Measurements from ENCODE around the gene RXRA. TPM values are rescaled to one million over a fixed set of nuclear protein-coding genes. Genes with fewer than 3 reads are reported as not detected.

The RXRA gene
- total and polyA plus RNA-seq, 2 of the 13 experiments (the other 11 are each of a cell fraction or from before 2014, with no cell fraction given) = 18.9 to 29.2 TPM

DNA sequence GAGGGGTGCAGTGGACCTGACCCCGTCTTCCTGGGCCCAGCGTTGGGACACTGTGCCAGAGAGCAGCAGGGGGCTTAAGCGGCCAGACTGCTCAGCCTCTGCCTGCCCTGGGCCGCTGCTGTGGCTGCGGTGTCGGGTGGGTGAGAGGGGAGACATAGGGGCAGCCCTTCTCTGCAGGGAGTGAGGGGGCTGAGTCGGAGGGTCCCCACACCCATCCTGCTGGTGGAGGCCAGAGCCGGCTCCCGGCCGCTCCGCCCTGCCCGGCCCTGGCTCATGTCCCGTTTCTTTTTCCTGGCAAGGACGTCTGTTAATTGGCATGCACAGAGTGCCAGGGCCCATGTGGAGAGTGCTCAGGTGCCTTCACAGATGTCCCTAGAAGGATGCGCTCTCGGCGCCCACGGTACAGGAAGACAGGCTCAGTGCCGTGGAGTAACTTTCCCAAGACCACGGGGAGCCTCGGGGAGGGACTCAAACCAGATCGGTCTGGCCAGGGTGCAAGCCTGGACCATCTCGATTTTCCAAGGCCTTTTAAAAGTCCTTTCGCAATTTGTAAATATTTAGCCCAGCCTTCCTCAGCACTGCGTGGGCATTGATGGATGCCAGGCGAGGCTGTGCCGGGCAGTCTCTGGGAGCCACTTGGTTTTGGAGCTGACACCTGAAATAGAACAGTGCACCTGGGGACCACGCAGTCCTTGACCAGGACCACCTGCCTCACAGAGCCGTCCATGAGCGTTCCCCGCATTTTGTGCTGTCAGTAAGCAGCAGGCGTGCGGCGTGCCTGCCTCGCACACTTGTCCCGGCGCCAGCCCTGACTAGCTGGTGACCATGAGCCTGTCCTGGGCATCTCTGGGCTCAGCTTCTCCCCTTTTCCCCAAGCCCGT, 60.9 kb downstream of the RXRA start (continued):
- TF ChIP-seq ZNF644 (CRISPR knock-in tag; IDR thresholded peaks at IDR 0.05; ENCODE audit: low read depth) (no peak), ZNF775 (CRISPR knock-in tag; IDR thresholded peaks at IDR 0.05; ENCODE audit: borderline replicate concordance) (no peak), ZNF232 (CRISPR knock-in tag; IDR thresholded peaks at IDR 0.05; ENCODE audit: borderline replicate concordance) (no peak), KLF12 (CRISPR knock-in tag; IDR thresholded peaks at IDR 0.05; ENCODE audit: borderline replicate concordance) (no peak), AGO2 (optimal IDR thresholded peaks at IDR 0.05; ENCODE audit: low read depth, low read length) (peak; percentile 17), ZEB1 (IDR thresholded peaks at IDR 0.05; ENCODE audit: insufficient replicate concordance, low read depth) (no peak), MEIS1 (CRISPR knock-in tag; IDR thresholded peaks at IDR 0.05; ENCODE audit: borderline replicate concordance) (no peak), ZNF460 (CRISPR knock-in tag; IDR thresholded peaks at IDR 0.05; ENCODE audit: borderline replicate concordance) (no peak), NONO (IDR thresholded peaks at IDR 0.05) (no peak), NONO (CRISPR knock-in tag; conservative IDR thresholded peaks at IDR 0.05) (no peak), ZNF432 (CRISPR knock-in tag; IDR thresholded peaks at IDR 0.05; ENCODE audit: borderline replicate concordance) (no peak), ZNF180 (CRISPR knock-in tag; IDR thresholded peaks at IDR 0.05; ENCODE audit: borderline replicate concordance, low read depth) (no peak), YEATS2 (CRISPR knock-in tag; IDR thresholded peaks at IDR 0.05; ENCODE audit: borderline replicate concordance) (no peak), ZNF569 (CRISPR knock-in tag; IDR thresholded peaks at IDR 0.05; ENCODE audit: borderline replicate concordance) (no peak), ZBTB38 (CRISPR knock-in tag; IDR thresholded peaks at IDR 0.05) (peak; percentile 69; the same call in 1 of the 2 replicates), ZNF333 (CRISPR knock-in tag; IDR thresholded peaks at IDR 0.05; ENCODE audit: borderline replicate concordance) (no peak), ZNF326 (CRISPR knock-in tag; IDR thresholded peaks at IDR 0.05; ENCODE audit: borderline replicate concordance) (no peak), ZNF44 (CRISPR knock-in tag; IDR thresholded peaks at IDR 0.05) (no peak), ZNF143 (CRISPR knock-in tag; IDR thresholded peaks at IDR 0.05) (no peak), ZNF746 (CRISPR knock-in tag; IDR thresholded peaks at IDR 0.05) (no peak), PHB2 (IDR thresholded peaks at IDR 0.05; ENCODE audit: partially characterized antibody) (no peak)
- TF ChIP-seq, protein P1, sequence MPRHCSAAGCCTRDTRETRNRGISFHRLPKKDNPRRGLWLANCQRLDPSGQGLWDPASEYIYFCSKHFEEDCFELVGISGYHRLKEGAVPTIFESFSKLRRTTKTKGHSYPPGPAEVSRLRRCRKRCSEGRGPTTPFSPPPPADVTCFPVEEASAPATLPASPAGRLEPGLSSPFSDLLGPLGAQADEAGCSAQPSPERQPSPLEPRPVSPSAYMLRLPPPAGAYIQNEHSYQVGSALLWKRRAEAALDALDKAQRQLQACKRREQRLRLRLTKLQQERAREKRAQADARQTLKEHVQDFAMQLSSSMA (CRISPR knock-in tag; IDR thresholded peaks at IDR 0.05) = no peak
- TF ChIP-seq, protein P2, sequence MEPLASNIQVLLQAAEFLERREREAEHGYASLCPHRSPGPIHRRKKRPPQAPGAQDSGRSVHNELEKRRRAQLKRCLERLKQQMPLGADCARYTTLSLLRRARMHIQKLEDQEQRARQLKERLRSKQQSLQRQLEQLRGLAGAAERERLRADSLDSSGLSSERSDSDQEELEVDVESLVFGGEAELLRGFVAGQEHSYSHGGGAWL (CRISPR knock-in tag; IDR thresholded peaks at IDR 0.05) = no peak
- TF ChIP-seq, protein P3, sequence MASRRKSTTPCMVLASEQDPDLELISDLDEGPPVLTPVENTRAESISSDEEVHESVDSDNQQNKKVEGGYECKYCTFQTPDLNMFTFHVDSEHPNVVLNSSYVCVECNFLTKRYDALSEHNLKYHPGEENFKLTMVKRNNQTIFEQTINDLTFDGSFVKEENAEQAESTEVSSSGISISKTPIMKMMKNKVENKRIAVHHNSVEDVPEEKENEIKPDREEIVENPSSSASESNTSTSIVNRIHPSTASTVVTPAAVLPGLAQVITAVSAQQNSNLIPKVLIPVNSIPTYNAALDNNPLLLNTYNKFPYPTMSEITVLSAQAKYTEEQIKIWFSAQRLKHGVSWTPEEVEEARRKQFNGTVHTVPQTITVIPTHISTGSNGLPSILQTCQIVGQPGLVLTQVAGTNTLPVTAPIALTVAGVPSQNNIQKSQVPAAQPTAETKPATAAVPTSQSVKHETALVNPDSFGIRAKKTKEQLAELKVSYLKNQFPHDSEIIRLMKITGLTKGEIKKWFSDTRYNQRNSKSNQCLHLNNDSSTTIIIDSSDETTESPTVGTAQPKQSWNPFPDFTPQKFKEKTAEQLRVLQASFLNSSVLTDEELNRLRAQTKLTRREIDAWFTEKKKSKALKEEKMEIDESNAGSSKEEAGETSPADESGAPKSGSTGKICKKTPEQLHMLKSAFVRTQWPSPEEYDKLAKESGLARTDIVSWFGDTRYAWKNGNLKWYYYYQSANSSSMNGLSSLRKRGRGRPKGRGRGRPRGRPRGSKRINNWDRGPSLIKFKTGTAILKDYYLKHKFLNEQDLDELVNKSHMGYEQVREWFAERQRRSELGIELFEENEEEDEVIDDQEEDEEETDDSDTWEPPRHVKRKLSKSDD (CRISPR knock-in tag; IDR thresholded peaks at IDR 0.05; ENCODE audit: low read depth) = no peak
- TF ChIP-seq, protein P4, sequence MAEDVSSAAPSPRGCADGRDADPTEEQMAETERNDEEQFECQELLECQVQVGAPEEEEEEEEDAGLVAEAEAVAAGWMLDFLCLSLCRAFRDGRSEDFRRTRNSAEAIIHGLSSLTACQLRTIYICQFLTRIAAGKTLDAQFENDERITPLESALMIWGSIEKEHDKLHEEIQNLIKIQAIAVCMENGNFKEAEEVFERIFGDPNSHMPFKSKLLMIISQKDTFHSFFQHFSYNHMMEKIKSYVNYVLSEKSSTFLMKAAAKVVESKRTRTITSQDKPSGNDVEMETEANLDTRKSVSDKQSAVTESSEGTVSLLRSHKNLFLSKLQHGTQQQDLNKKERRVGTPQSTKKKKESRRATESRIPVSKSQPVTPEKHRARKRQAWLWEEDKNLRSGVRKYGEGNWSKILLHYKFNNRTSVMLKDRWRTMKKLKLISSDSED (CRISPR knock-in tag; IDR thresholded peaks at IDR 0.05) = no peak
